ENCODE results near the gene PLAAT3. TPM values are rescaled to one million over a fixed set of nuclear protein-coding genes. Genes with fewer than 3 reads are reported as not detected.
"Not testable (repeated sequence)": the region's sequence is repeated elsewhere in the genome, so short reads cannot be mapped to it uniquely, and the experiment has no call there.

PLAAT3 gene
- total RNA-seq, 1 experiment from 2014 or later, result 0.48 TPM

DNA sequence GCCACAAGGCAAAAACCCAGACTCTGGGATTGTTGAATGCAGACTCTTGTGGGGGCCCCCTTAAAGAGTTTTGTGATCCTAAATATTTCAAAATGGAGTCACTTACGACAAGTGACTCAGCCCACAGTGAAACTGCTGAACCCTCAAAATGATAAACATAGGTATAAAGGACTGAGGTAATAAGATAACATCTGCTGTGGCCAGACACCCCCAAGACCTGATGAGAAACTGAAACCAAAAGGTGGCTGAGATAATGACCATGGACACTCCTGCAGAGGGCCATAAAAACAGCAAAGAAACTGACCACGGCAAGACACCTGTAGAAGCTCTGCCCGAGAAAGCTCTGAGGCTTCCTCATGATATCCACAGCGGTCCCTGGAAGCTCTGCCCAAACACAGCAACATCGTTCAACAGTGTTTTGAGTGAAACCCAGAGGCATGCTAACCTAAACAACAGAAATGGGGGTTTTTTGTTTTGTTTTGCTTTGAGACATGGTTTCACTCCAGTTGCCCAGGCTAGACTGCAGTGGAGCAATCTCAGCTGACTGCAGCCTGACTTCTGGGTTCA is 79.3 kb downstream of the PLAAT3 start:
- no peak for DNase-seq
- Histone ChIP-seq H3K27ac (ENCODE audit: low read length) (no peak overlapping the region), H4K20me1 (ENCODE audit: insufficient read depth, low read depth, low read length) (no peaks in the 10 kb centered on the region), H3K27me3 (ENCODE audit: low read length) (no peaks in the 10 kb centered on the region), H2AFZ (ENCODE audit: low read length) (no peak overlapping the region), H3K79me2 (ENCODE audit: low read length) (no peaks in the 10 kb centered on the region), H3K9me2 (replicated peaks; ENCODE audit: insufficient read depth, low read length) (no peaks in the 10 kb centered on the region), H3K4me1 (ENCODE audit: low read length) (peaks cover 5% of the 10 kb centered on the region), H3K4me2 (ENCODE audit: low read depth, low read length, poor library complexity, severe bottlenecking) (no peak overlapping the region), H3K9me3 (ENCODE audit: low read length) (no peaks in the 10 kb centered on the region), H3K36me3 (ENCODE audit: insufficient read depth, low read length) (no peaks in the 10 kb centered on the region), H3K9ac (ENCODE audit: low read length) (no peak overlapping the region), H3K4me3 (ENCODE audit: low read length) (no peak overlapping the region)

DNA sequence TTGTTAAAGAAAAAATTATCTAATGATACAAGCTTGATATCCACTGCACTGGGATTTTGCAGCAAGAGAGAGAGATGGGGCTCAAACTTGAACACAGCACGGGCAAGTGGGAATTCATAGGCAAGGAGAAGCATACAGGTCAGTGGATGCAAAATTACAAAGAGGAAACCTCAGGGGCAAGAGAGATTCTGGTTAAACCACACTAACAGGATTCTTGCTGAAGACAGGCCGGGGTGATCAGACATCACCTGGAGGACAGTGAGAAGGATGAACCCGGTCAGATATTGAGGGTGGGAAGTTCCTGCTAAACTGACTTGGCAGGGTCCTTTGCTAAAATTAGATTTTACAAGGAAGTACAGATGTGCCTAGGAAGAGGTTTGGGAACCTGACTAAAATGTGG is 80.2 kb downstream of the PLAAT3 start:
- H3K4me3 ChIP-seq (ENCODE audit: low read length), result no peak overlapping the region
- no peak overlapping the region for H2AFZ ChIP-seq (ENCODE audit: low read length)
- H3K27ac ChIP-seq (ENCODE audit: low read length), result no peak overlapping the region

DNA sequence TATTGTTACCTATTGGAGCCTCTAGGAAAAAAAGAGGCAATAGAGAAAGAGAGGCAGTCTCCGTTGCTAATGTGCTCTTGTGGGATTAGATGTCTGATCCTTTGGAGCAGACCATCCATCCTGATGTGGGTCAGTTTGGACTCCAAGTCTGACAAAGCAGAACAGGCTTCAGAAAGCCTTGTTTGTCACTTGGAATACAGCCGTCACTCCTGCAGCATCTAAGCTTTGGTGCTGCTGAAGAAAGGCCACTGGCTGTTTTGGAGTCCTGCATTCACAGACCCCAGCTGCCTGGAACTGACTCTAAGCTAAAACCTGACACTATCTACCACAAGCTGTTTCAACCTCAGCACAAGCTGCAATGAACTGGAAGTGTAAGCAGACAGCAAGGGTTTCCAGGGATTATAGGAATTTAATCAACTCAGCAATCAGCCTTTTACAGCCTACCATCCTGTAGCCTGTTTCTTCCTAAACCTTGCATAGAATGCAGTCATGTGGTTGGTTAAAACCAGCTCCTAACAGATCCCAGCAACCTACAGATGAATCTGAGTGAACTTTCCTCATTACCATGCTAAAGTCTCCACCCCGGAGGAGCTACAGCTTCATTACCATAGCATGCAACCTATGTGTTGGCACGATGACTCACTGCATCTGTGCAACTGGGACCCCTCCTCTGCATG is 81.3 kb downstream of the PLAAT3 start:
- no peaks in the 10 kb centered on the region for H3K9me2 ChIP-seq (replicated peaks; ENCODE audit: insufficient read depth, low read length)
- DNase-seq, result no peak
- H3K27ac ChIP-seq (ENCODE audit: low read length), result no peak overlapping the region
- H3K79me2 ChIP-seq (ENCODE audit: low read length), result no peaks in the 10 kb centered on the region
- H3K9me3 ChIP-seq (ENCODE audit: low read length), result no peaks in the 10 kb centered on the region
- H4K20me1 ChIP-seq (ENCODE audit: insufficient read depth, low read depth, low read length), result no peaks in the 10 kb centered on the region
- peaks cover 5% of the 10 kb centered on the region for H3K4me1 ChIP-seq (ENCODE audit: low read length)
- no peak overlapping the region for H3K4me2 ChIP-seq (ENCODE audit: low read depth, low read length, poor library complexity, severe bottlenecking)
- no peaks in the 10 kb centered on the region for H3K36me3 ChIP-seq (ENCODE audit: insufficient read depth, low read length)
- H2AFZ ChIP-seq (ENCODE audit: low read length), result no peak overlapping the region
- no peaks in the 10 kb centered on the region for H3K27me3 ChIP-seq (ENCODE audit: low read length)
- H3K9ac ChIP-seq (ENCODE audit: low read length), result no peak overlapping the region
- no peak overlapping the region for H3K4me3 ChIP-seq (ENCODE audit: low read length)

More for the DNA sequence above, 80.2 kb downstream of the PLAAT3 start:
- Histone ChIP-seq H3K9ac (ENCODE audit: low read length) (no peak overlapping the region), H3K36me3 (ENCODE audit: insufficient read depth, low read length) (no peaks in the 10 kb centered on the region), H4K20me1 (ENCODE audit: insufficient read depth, low read depth, low read length) (no peaks in the 10 kb centered on the region), H3K79me2 (ENCODE audit: low read length) (no peaks in the 10 kb centered on the region), H3K9me2 (replicated peaks; ENCODE audit: insufficient read depth, low read length) (no peaks in the 10 kb centered on the region), H3K4me2 (ENCODE audit: low read depth, low read length, poor library complexity, severe bottlenecking) (no peak overlapping the region), H3K27me3 (ENCODE audit: low read length) (no peaks in the 10 kb centered on the region), H3K9me3 (ENCODE audit: low read length) (no peaks in the 10 kb centered on the region), H3K4me1 (ENCODE audit: low read length) (peaks cover 5% of the 10 kb centered on the region)
- DNase-seq, result no peak

DNA sequence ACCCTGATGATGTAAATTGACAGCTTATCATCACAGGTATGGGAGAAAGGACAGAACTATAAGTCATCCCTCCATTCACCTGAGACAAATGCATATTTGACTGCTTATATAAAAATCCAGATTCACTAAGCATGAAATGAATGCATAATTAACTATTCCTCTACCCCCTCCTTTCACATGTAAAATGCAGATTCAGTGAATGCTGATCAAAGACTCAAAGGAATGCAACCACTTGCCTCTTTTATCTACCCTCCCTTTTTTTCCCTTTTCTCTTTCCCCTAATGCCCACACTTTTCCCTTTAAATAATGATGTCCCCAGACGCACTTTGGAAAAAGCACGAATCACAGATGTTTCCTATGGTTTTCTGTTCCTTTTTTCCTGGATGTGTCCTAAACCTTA is 82.1 kb downstream of the PLAAT3 start:
- Histone ChIP-seq H3K9me3 (ENCODE audit: low read length) (no peaks in the 10 kb centered on the region), H3K4me2 (ENCODE audit: low read depth, low read length, poor library complexity, severe bottlenecking) (no peak overlapping the region), H3K27me3 (ENCODE audit: low read length) (no peaks in the 10 kb centered on the region), H4K20me1 (ENCODE audit: insufficient read depth, low read depth, low read length) (no peaks in the 10 kb centered on the region), H3K27ac (ENCODE audit: low read length) (no peak overlapping the region), H3K79me2 (ENCODE audit: low read length) (no peaks in the 10 kb centered on the region), H3K4me1 (ENCODE audit: low read length) (peaks cover 4% of the 10 kb centered on the region), H3K36me3 (ENCODE audit: insufficient read depth, low read length) (no peaks in the 10 kb centered on the region), H2AFZ (ENCODE audit: low read length) (no peak overlapping the region), H3K9me2 (replicated peaks; ENCODE audit: insufficient read depth, low read length) (no peaks in the 10 kb centered on the region), H3K4me3 (ENCODE audit: low read length) (no peak overlapping the region), H3K9ac (ENCODE audit: low read length) (no peak overlapping the region)
- no peak for DNase-seq

DNA sequence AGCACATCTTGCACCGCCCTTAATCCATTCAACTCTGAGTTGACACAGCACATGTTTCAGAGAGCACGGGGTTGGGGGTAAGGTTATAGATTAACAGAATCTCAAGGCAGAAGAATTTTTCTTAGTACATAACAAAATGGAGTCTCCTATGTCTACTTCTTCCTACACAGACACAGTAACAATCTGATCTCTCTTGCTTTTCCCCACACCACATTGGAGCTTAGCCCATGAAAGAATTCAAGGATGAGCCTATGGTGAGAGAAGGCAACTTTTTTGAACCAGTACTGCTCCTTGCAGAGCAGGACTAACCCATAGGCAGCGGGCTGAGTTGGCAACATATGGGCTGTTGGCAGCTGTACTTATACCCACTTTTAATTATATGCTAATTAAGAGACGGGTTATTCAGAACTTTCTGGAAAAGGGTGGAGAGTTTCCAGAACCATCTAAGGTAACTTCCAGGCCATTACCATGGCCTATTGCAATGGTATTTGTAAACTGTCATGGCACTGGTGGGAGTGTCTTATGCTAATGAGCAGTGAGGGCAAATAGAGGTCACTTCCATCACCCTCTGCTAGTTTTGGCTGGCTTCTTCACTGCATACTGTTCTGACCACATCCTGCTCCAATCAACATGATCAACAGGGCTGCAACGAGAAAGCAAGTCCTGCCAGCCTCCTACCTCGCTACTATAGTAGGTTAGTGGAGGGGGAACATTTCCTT is 83.0 kb downstream of the PLAAT3 start:
- not testable (repeated sequence) for H3K4me1 ChIP-seq (ENCODE audit: low read length); H3K4me3 ChIP-seq (ENCODE audit: low read length); H3K36me3 ChIP-seq (ENCODE audit: insufficient read depth, low read length); H3K79me2 ChIP-seq (ENCODE audit: low read length); H2AFZ ChIP-seq (ENCODE audit: low read length); H4K20me1 ChIP-seq (ENCODE audit: insufficient read depth, low read depth, low read length); H3K4me2 ChIP-seq (ENCODE audit: low read depth, low read length, poor library complexity, severe bottlenecking); H3K9me3 ChIP-seq (ENCODE audit: low read length); H3K9ac ChIP-seq (ENCODE audit: low read length); DNase-seq; H3K9me2 ChIP-seq (replicated peaks; ENCODE audit: insufficient read depth, low read length); H3K27me3 ChIP-seq (ENCODE audit: low read length); H3K27ac ChIP-seq (ENCODE audit: low read length)

DNA sequence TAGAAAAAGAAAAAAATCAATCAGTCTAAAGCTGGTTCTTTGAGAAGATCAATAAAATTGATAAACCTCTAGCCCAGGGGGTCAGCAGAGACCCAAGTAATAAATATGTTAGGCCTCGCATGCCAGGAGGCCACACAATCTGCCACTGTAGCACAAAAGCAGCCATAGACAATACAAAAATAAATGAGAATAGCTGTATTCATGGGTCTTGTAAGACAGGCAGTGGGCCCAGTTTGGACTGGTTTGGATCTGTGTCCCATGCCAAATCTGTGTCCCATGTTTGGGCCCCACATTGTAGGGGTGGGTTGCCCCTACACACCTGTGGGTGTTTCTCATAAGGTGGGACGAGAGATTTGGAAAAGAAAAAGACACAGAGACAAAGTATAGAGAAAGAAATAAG is 84.2 kb downstream of the PLAAT3 start:
- Histone ChIP-seq H3K4me1 (ENCODE audit: low read length) (no peaks in the 10 kb centered on the region), H2AFZ (ENCODE audit: low read length) (no peak overlapping the region), H3K27ac (ENCODE audit: low read length) (no peak overlapping the region)

DNA sequence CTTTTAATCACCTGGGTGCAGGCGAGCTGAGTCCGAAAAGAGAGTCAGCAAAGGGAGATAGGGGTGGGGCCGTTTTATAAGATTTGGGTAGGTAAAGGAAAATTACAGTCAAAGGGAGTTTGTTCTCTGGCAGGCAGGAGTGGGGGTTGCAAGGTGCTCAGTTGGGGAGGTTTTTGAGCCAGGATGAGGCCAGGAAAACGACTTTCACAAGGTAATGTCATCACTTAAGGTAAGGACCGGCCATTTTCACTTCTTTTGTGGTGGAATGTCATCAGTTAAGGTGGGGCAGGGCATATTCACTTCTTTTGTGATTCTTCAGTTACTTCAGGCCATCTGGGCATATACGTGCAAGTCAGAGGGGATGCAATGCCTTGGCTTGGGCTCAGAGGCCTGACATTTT is 84.9 kb downstream of the PLAAT3 start:
- not testable (repeated sequence) for H3K9ac ChIP-seq (ENCODE audit: low read length); H3K9me2 ChIP-seq (replicated peaks; ENCODE audit: insufficient read depth, low read length); H3K79me2 ChIP-seq (ENCODE audit: low read length); H2AFZ ChIP-seq (ENCODE audit: low read length); H3K27me3 ChIP-seq (ENCODE audit: low read length); H3K4me3 ChIP-seq (ENCODE audit: low read length); H4K20me1 ChIP-seq (ENCODE audit: insufficient read depth, low read depth, low read length); DNase-seq; H3K27ac ChIP-seq (ENCODE audit: low read length); H3K4me2 ChIP-seq (ENCODE audit: low read depth, low read length, poor library complexity, severe bottlenecking); H3K36me3 ChIP-seq (ENCODE audit: insufficient read depth, low read length); H3K4me1 ChIP-seq (ENCODE audit: low read length); H3K9me3 ChIP-seq (ENCODE audit: low read length)

More for the DNA sequence above, 84.2 kb downstream of the PLAAT3 start:
- H3K36me3 ChIP-seq (ENCODE audit: insufficient read depth, low read length), result no peaks in the 10 kb centered on the region
- no peaks in the 10 kb centered on the region for H3K27me3 ChIP-seq (ENCODE audit: low read length)
- no peaks in the 10 kb centered on the region for H3K9me3 ChIP-seq (ENCODE audit: low read length)
- DNase-seq, result no peak
- no peaks in the 10 kb centered on the region for H3K79me2 ChIP-seq (ENCODE audit: low read length)
- H3K9ac ChIP-seq (ENCODE audit: low read length), result no peak overlapping the region
- no peak overlapping the region for H3K4me2 ChIP-seq (ENCODE audit: low read depth, low read length, poor library complexity, severe bottlenecking)
- no peak overlapping the region for H3K4me3 ChIP-seq (ENCODE audit: low read length)
- no peaks in the 10 kb centered on the region for H4K20me1 ChIP-seq (ENCODE audit: insufficient read depth, low read depth, low read length)
- no peaks in the 10 kb centered on the region for H3K9me2 ChIP-seq (replicated peaks; ENCODE audit: insufficient read depth, low read length)

DNA sequence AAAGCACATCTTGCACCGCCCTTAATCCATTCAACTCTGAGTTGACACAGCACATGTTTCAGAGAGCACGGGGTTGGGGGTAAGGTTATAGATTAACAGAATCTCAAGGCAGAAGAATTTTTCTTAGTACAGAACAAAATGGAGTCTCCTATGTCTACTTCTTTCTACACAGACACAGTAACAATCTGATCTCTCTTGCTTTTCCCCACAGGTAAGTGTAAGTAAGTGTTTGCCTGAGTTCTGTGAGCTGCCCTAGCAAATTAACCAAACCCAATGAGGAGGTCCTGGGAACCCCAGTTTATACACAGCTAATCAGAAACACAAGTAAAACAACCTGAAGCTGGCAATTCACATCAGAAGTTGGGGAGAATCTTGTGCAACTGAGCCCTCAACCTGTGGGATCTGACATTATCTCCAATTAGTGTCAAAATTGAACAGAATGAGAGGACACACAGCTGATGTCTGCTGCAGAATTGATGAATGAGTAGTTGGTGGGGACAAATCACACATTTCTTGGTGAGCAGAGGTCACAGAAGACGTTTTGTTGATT is 85.4 kb downstream of the PLAAT3 start:
- H3K4me2 ChIP-seq (ENCODE audit: low read depth, low read length, poor library complexity, severe bottlenecking); H3K9me2 ChIP-seq (replicated peaks; ENCODE audit: insufficient read depth, low read length); H3K4me1 ChIP-seq (ENCODE audit: low read length); H3K9me3 ChIP-seq (ENCODE audit: low read length); H3K79me2 ChIP-seq (ENCODE audit: low read length); H3K4me3 ChIP-seq (ENCODE audit: low read length); H3K36me3 ChIP-seq (ENCODE audit: insufficient read depth, low read length); H3K27me3 ChIP-seq (ENCODE audit: low read length); H3K27ac ChIP-seq (ENCODE audit: low read length); DNase-seq; H3K9ac ChIP-seq (ENCODE audit: low read length); H4K20me1 ChIP-seq (ENCODE audit: insufficient read depth, low read depth, low read length); H2AFZ ChIP-seq (ENCODE audit: low read length): not testable (repeated sequence)

Data from Karpas-422 (cell line).